ENCODE measurements around the gene VWA2. TPM values are rescaled to one million over a fixed set of nuclear protein-coding genes. Genes with fewer than 3 reads are reported as not detected.

The VWA2 gene
- total and polyA plus RNA-seq, 2 donors from 2014 or later, result 0.17 to 6.5 TPM

DNA sequence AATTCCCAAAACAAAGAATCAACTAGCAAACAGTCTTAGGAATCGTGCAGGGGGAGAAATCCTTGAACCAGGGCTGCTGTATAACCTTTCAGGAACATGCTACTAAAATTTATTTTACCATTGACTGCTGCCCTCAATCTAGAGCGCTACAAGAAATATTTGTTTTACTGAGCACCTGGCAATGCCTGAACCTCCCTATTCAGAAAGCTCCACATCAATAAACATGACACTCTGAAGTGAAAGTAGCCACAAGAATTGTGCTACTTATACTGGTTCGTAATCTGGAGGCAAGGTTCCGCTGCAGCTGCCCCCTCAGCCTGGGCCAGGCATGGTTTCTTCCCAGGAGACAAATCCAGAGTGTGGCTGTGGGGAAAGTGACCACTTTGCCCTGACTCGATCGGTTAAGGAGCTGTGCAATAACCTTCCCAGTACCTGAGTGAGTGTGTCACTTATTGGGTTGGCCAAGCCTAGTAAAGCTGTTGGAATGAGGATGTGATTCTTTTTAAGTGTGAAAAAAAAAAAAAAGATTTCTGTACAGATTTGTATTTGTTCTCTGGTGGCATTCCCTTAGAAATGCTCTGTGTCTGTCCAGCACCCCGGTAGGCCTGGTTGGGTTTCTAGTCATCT lies 7.7 kb downstream of the VWA2 start:
- DNase-seq (peak in 2 of 5 donors; percentile 9 to 24), FAIRE-seq (no peak)
- no peak overlapping the region for H3K9ac ChIP-seq (ENCODE audit: low read length in 3 of 3)
- H3K27me3 ChIP-seq (ENCODE audit: control insufficient read depth, insufficient read depth, low read length), result no peaks in the 10 kb centered on the region
- H3K36me3 ChIP-seq (ENCODE audit: control insufficient read depth in 2 of 3, insufficient read depth in 3 of 3, low read length in 3 of 3), result no peaks in the 10 kb centered on the region
- intact Hi-C loops (cut with DNase I), result no loop called here
- TF ChIP-seq, protein P1, sequence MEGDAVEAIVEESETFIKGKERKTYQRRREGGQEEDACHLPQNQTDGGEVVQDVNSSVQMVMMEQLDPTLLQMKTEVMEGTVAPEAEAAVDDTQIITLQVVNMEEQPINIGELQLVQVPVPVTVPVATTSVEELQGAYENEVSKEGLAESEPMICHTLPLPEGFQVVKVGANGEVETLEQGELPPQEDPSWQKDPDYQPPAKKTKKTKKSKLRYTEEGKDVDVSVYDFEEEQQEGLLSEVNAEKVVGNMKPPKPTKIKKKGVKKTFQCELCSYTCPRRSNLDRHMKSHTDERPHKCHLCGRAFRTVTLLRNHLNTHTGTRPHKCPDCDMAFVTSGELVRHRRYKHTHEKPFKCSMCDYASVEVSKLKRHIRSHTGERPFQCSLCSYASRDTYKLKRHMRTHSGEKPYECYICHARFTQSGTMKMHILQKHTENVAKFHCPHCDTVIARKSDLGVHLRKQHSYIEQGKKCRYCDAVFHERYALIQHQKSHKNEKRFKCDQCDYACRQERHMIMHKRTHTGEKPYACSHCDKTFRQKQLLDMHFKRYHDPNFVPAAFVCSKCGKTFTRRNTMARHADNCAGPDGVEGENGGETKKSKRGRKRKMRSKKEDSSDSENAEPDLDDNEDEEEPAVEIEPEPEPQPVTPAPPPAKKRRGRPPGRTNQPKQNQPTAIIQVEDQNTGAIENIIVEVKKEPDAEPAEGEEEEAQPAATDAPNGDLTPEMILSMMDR (IDR thresholded peaks at IDR 0.05; ENCODE audit: borderline replicate concordance, extremely low read depth, insufficient read depth), result no peak
- no peak overlapping the region for H3K4me3 ChIP-seq (ENCODE audit: low read length in 3 of 3)
- H3K27ac ChIP-seq (ENCODE audit: low read depth in 2 of 2, low read length in 2 of 2), result no peak overlapping the region
- no peaks in the 10 kb centered on the region for H3K9me3 ChIP-seq (ENCODE audit: control insufficient read depth in 2 of 3, insufficient read depth in 1 of 3, low read length in 3 of 3)
- H3K4me1 ChIP-seq (ENCODE audit: control insufficient read depth in 2 of 3, insufficient read depth in 2 of 3, low read depth in 1 of 3, low read length in 3 of 3), result peaks cover 0 to 4% (median 0%) of the 10 kb centered on the region in 3 donors

DNA sequence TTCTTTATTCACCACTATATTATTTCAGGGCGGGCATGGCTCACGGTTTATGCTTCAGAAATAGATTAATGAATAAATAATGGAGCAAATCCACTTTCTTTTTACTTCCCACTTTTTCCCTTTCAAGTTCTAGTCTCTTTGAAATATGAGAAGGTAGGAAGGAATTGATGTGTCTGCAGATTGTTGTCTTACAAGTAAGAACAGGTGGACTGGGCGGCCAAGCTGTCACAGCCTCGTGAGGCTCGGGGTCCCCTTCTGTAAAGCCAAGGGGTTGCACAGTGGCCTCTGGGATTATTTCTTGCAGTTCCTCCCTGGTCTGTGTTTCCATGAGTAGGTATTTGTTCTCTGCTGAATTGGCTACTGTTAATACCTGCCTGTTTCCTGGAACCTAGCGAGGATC lies 11.2 kb downstream of the VWA2 start:
- Histone ChIP-seq H3K36me3 (ENCODE audit: control insufficient read depth in 2 of 3, insufficient read depth in 3 of 3, low read length in 3 of 3) (no peaks in the 10 kb centered on the region), H3K27ac (ENCODE audit: low read depth in 2 of 2, low read length in 2 of 2) (no peak overlapping the region), H3K4me3 (ENCODE audit: low read length in 3 of 3) (no peak overlapping the region), H3K4me1 (ENCODE audit: control insufficient read depth in 2 of 3, insufficient read depth in 2 of 3, low read depth in 1 of 3, low read length in 3 of 3) (peaks cover 0 to 4% (median 0%) of the 10 kb centered on the region in 3 donors), H3K9ac (ENCODE audit: low read length in 3 of 3) (no peak overlapping the region), H3K27me3 (ENCODE audit: control insufficient read depth, insufficient read depth, low read length) (no peaks in the 10 kb centered on the region), H3K9me3 (ENCODE audit: control insufficient read depth in 2 of 3, insufficient read depth in 1 of 3, low read length in 3 of 3) (no peaks in the 10 kb centered on the region)
- TF ChIP-seq, protein P1 (IDR thresholded peaks at IDR 0.05; ENCODE audit: borderline replicate concordance, extremely low read depth, insufficient read depth), result no peak
- no peak for FAIRE-seq
- DNase-seq, result peak in 3 of 5 donors; percentile 31 to 65 (median 57)
- intact Hi-C loops (cut with DNase I), result no loop called here

DNA sequence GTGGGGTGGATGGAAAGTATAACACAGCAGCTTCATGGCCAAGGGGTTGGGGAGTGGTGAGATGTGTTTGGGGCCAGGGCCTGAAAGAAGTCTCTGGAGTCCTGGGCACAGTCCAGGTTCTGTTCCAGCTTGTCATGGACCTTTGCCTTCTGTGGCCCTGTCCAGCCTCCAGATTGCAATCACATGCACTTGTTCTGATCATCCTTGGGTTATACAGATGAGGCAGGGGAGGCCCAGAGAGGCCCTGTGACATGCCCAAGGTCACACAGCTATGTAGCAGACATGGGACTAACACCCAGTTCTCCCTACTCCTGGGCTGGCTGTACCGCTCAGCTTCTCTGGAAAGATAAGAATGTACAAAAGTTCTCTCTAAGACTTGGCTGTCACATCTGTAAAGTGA lies 11.7 kb downstream of the VWA2 start:
- intact Hi-C loops (cut with DNase I), result no loop called here
- FAIRE-seq (no peak), DNase-seq (no peak)
- no peak overlapping the region for H3K4me3 ChIP-seq (ENCODE audit: low read length in 3 of 3)
- no peaks in the 10 kb centered on the region for H3K27me3 ChIP-seq (ENCODE audit: control insufficient read depth, insufficient read depth, low read length)
- H3K4me1 ChIP-seq (ENCODE audit: control insufficient read depth in 2 of 3, insufficient read depth in 2 of 3, low read depth in 1 of 3, low read length in 3 of 3), result no peaks in the 10 kb centered on the region
- no peak overlapping the region for H3K9ac ChIP-seq (ENCODE audit: low read length in 3 of 3)
- TF ChIP-seq, protein P1 (IDR thresholded peaks at IDR 0.05; ENCODE audit: borderline replicate concordance, extremely low read depth, insufficient read depth), result no peak
- no peaks in the 10 kb centered on the region for H3K9me3 ChIP-seq (ENCODE audit: control insufficient read depth in 2 of 3, insufficient read depth in 1 of 3, low read length in 3 of 3)
- H3K27ac ChIP-seq (ENCODE audit: low read depth in 2 of 2, low read length in 2 of 2), result no peak overlapping the region
- H3K36me3 ChIP-seq (ENCODE audit: control insufficient read depth in 2 of 3, insufficient read depth in 3 of 3, low read length in 3 of 3), result no peaks in the 10 kb centered on the region

DNA sequence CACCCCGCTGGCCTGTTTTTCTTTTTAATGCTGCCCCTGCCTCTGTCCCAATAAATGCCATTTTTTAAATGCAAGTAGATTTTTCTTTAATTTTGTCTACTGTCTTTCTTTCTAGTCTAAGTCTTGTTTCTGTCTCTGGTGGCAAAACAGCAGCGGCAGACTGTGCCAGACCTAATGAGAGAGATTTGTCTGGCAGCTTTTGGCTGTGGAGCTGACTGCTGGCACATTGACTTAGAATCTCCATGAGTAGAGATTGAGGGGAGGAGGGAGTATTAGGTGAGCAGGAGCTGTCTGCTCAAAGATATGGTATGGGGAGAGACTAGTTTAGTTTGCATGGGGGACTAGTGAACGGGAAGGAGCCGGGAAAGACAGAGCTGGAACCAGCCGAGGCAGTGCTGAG lies 13.0 kb downstream of the VWA2 start:
- TF ChIP-seq, protein P1 (IDR thresholded peaks at IDR 0.05; ENCODE audit: borderline replicate concordance, extremely low read depth, insufficient read depth), result no peak
- FAIRE-seq, result no peak

More for the DNA sequence above, 13.0 kb downstream of the VWA2 start:
- Histone ChIP-seq H3K27me3 (ENCODE audit: control insufficient read depth, insufficient read depth, low read length) (no peaks in the 10 kb centered on the region), H3K9me3 (ENCODE audit: control insufficient read depth in 2 of 3, insufficient read depth in 1 of 3, low read length in 3 of 3) (no peaks in the 10 kb centered on the region), H3K36me3 (ENCODE audit: control insufficient read depth in 2 of 3, insufficient read depth in 3 of 3, low read length in 3 of 3) (no peaks in the 10 kb centered on the region), H3K4me1 (ENCODE audit: control insufficient read depth in 2 of 3, insufficient read depth in 2 of 3, low read depth in 1 of 3, low read length in 3 of 3) (no peaks in the 10 kb centered on the region), H3K27ac (ENCODE audit: low read depth in 2 of 2, low read length in 2 of 2) (no peak overlapping the region), H3K4me3 (ENCODE audit: low read length in 3 of 3) (no peak overlapping the region), H3K9ac (ENCODE audit: low read length in 3 of 3) (no peak overlapping the region)
- no peak for DNase-seq
- intact Hi-C loops (cut with DNase I), result no loop called here
